Measurements from ENCODE around the gene CX3CR1.
"Not testable (repeated sequence)": the region's sequence is repeated elsewhere in the genome, so short reads cannot be mapped to it uniquely, and the experiment has no call there.

The CX3CR1 gene

DNA sequence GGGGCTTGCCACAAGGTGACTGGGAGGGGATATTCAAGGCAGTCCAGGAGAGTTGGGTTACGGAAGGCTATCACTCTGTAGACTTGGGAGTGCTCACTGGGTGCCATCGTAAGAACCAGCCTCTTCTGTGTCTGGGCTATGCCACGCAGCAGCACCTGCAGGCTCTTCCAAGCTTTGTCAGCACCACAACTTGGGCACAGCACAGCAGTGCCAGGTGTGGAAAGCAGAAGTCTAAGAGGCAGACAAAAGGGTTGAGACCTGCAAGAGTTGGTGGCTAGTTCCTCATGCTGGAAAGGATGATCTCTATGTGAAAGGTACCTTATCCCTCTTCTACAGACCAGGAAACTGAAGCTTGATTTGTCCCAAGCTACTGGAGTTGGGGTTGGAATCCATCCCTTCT lies 15.8 kb downstream of the CX3CR1 start:
- no peak for DNase-seq

DNA sequence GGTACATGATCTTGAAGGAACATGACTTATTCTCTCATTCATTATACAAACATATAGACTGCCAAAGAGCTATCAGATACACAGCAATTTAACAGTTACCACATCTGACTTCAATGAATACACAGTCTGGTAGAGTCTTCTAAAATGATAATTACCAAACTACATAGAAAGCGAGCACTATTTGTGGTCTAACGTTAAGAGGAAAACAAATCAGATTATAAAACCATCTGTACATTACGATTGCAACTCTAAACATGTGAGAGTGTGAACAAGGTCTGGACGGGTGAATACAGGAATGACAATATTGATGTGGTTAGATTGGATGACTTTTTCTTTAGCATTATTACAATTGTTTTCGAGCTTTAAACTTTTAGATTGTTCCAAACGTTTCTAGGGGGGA lies 16.3 kb downstream of the CX3CR1 start:
- no peak for DNase-seq

DNA sequence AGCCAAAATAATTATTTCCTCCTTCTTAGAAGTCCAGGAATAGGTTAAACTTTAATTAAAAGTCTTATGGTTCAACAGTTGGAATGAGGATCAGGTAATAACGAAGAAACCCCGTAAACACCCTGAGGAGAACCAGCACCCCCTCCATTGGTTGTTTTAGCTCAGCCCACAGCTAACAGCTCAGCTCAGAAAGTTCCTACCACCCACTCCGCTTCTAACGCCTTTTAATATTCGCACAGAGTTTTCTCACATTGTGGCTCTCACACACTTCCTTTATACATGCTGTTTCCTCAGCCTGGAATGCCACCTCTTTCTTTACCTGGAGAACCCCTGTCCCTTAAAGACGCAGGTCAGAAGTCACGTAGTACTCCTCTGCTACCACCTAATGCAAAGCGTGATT lies 17.0 kb downstream of the CX3CR1 start:
- no peak for DNase-seq

DNA sequence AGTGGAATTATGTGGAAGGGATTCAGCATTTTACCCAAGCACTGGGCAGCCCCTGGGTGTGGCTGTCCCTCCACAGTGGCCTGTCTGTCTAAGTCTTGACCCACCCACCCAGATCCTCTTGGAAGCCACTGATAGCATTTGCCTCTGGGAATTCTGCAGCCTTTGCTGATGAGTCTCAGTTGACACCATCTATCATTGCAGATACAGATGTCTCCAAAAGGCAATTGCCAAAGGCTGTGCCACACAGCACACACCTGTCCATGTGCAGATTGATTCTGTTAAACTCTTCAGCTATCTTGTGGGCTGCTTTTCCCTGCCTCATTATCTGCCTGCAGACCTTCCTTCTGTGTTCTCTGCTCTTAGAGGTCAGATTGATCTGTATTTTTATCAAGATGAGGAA lies 18.1 kb downstream of the CX3CR1 start:
- no peak for DNase-seq

DNA sequence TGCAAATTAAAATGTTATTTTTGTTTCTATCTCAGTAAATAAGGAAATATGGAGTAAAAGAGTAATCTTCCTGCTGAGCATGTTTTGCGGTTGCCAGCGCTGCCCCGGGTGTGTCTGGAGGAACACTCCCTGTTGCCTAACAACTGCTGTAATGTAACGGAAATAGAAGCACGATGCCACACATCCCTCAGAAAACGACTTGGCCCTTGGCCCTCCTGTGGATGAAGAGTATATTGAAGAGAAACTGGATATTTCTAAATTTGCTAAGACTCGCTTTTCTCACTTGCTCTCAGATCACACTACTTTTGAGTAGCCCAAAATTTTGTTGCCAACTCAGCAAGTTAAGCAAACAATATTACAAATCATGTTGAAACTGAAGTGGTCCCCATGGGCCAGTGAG lies 18.9 kb downstream of the CX3CR1 start:
- DNase-seq, result peak; percentile 14

DNA sequence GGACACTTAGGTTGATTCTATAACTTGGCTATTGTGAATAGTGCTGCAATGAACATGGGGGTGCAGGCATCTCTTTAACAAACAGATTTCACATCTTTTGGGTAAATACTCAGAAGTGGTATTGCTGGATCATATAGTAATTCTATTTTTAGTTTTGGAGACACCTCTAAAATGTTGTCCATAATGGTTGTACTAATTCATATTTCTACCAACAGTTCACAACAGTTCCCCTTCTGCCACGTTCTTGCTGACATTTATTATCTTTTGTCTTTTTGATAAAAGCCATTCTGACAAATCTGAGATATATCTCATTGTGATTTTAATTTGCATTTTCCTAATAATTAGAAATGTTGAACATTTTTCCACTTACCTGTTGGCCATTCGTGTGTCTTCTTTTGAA lies 19.5 kb downstream of the CX3CR1 start:
- no peak for DNase-seq

DNA sequence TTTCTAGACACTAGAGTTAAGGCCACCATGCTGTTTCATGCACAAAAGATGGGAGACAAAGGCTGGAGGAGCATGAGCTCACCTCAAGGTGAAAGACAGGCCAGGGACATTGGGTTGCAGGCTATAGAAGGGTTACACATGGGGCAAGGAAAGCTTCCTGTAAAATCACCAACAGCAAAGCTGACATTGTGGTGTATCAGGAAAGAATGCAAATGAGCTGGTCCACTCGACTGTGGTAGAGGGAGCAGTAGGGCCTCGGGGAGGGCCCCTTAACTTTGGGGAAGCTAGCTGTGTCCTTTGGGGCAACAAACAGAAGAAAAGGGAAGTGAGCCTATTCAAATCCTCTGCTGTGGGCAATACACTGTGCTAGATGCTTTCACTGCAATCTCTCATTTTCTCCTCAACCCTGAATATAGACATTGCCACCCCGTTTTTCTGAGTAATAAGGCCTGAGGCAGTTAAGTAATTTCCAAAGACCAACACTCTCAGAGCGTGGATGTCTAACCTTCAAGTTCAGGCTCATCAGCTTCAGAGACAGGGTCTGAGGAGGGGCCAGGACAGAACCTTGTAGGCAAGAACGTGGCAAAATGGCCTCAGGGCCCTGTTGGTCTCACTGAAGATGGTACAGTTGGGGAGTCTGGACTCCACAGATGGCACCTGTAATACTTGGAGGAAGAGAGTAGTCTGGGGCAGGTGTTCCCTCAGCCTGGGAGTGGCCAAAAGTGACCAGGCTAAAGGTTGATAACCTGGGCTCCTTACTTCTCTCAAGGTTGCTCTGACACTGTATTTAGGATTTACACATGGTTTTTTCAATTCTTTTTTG lies 24.1 kb downstream of the CX3CR1 start:
- DNase-seq, result peak; percentile 10

DNA sequence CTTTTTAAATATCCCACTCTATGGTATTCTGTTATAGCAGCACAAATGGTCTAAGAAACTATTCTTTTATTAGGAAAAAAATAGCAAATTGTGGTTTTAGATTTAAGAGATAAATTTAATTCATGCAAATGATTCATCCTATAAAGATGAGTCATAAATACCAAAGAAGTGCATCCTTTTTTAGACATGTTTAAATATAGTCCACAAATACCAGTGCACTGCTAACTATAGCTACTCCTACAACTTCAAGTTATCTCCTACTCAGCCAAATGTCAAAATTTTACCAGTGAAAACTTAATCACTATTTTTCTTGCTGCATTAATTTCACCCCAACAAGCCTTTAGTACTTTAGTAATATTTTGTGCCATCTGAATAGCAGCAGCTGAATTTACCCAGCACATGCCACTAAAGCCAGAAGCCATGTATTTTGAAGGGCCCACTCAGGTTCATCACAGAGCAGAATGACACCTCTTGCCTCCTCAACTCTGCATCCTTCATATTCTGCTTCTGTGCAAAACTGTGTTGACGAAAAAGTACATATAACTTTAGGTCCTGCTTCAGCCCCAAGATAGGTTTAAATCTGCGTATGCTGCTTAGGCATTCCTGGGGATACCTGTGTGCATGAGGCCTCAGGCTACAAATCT lies 24.9 kb downstream of the CX3CR1 start:
- DNase-seq, result no peak

DNA sequence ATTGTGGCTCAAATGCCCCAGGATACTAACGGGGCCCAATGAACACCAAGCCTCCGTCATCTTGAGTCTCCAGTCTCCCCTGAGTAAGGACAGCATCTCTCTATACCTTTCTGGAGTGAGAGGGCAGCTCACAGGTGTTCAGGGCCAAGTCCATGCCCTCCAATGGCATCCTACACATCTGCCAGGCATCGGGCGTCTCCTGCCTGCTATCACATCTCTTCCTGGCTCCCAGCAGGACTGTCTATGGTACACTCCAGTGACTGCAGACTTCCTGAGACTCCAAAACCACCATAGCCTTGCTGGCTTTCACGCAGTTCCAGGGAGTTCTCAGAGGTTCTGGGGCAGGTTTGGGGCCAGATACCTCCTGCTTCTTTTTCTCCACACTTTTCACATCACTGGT lies 28.3 kb downstream of the CX3CR1 start:
- DNase-seq, result no peak

DNA sequence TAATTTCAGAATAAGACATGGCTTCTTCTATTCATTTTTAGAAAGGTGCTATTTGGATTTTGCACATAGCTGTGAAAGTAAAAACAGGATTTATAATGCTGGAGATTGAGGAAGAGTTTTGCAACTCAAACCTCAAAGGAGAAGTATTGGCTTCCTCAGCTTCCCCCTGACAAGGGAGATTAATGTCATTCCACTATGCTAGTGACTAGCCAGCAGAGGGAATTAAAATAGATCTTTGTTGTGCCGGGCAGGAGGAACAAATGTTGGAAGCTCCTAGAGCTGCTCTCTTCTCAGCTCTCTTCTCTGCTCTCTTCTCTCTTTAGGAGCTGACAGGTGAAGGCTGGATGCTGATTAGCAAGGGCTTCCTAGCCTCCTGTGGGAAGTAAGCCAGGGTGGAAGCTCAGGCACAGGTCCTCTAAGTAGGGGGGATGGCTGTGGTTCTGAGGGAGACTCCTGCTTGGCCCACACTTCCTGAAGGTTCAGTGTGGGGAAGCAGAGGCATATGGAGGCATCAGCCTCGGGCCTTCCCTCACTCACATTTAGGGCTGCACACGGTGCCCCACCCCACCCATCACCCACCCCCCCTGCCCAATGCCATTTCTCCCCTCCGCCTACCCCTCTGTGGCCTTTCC lies 29.6 kb downstream of the CX3CR1 start:
- no peak for DNase-seq

DNA sequence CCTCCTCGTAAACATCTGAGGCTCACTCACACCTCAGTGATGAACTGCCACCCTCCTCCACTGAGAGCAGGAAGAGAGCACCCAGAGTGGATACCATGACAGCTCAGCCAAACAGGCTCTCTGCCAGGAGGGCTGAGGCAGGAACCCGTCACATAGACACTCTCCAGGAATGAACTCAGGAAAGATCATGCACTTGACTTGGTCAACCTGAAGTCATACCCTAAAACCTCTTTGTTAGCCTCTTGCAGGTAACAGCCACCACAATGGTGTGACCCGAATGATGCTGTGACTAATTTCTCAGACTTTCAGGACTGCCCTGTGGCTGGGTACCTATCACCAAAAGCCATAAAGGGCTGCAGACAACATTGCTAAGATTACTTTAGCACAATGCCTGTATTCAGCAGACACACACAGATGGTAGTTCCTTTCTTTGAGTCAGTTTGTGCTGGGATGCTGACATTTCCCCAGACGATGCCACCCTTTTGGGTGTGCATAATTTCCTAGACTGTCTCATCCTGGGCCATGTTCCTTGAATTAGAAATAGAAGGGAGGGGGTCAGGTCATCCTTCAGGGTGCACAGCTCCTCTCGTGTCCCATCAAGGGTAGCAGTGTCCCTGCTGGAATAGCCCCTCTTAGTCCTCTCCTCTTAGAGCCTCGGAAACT lies 30.3 kb downstream of the CX3CR1 start:
- DNase-seq, result no peak

DNA sequence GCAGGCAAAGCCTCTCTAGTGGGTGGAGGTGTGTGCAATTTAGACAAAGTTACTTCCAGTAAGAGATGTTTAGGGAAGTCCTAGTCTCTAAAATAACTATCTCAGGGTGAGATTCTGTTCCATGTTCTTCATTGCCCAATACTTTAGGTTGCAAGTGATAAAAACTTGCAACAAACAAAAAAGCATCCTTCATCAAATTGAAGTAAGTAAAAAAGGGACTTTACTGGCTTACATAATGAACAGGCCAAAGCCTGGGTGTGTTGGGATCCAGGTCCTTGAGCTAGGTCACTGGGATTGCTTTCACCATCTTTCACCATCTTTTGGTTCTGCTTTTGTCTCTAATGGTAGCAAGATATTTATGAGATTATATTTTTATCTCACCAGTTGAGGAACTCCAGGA lies 38.3 kb downstream of the CX3CR1 start:
- DNase-seq, result no peak

DNA sequence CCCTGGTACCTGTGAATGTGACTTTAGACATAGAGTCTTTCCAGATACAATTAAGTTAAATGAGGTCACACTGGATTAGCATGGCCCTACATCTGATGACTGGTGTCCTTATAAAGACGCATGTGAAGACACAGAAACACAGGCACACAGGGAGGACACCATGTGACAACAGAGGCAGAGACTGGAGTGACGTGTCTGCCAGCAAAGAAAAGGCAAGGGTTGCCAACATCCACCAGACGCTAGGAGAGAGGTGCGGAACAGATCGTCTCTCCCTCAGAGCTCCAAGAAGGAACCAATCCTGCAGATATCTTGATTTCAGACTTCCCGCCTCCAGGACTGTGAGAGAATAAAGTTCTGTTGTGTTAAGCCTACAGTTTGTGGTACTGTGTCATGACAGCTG lies 42.8 kb downstream of the CX3CR1 start:
- no peak for DNase-seq

DNA sequence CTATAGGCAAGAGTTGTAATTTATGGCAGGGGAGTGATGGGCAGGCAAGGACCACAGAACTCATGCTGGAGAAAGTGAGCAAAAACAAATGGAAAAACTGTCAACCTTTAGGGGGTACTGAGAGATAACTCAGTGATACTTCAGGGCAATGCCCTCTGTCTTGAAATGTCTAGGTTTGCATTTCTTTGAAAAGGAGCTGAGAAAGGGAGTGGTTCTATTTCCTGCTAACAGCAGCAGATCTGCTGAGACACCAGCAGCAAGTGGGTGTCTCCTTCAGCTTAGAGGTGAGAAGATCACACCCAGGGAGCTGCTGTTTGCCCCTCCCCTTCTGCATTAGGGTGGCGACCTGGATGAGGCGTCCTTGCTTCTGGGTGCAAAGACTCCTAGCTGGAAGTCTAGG lies 45.2 kb downstream of the CX3CR1 start:
- DNase-seq, result no peak

DNA sequence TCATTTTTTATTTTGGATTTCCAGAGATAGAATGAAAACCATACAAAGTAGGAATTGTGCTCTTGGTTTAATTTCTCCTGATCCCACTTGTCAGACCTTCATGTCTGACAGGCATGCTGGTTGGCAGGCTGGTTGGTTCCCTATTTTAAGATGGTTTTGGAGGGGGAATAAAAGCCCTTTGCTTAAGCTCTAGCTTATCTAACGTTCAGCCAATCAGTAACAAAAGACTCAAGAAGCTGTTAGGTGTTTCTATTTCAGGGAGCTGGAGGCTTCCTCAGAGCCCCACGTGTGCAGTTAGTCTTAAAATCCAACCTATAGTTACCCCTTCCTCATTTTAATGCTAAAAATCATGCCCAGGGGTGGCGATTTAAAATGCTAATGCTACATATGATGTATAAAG lies 47.0 kb downstream of the CX3CR1 start:
- DNase-seq, result no peak

DNA sequence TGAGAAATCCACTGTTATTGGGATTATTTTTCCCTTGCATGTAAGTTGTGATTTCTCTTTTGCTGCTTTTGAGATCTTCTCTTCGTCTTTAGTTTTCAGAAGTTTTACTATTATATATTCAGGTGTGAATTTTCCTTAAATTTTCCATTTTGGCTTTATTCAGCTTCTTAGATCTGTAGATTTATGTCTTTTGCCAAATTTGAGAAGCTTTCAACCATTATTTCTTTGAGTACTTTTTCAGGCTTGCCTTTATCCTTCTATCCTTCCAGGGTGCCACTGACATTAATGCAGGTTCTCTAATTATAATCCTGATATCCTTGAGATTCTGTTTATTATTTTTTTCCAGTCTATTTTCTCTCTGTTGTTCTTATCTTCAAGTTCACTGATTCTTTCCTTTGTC lies 49.4 kb downstream of the CX3CR1 start:
- DNase-seq, result no peak

DNA sequence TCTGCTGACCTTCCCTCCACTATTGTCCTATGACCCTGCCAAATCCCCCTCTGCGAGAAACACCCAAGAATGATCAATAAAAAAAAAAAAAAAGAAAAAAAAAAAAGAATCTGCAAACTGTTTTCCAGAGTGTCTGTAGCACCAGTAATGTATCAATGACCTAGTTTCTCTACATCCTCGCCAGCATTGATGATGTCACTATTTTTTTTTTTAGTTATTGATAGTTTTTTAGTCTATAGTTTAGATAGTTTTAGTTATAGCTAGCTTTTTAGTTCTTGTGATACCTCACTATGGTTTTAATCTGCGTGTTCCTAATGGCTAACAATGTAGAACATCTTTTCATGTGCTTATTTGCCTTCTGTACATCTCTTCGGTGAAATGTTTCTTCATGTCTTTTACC lies 51.3 kb downstream of the CX3CR1 start:
- no peak for DNase-seq

DNA sequence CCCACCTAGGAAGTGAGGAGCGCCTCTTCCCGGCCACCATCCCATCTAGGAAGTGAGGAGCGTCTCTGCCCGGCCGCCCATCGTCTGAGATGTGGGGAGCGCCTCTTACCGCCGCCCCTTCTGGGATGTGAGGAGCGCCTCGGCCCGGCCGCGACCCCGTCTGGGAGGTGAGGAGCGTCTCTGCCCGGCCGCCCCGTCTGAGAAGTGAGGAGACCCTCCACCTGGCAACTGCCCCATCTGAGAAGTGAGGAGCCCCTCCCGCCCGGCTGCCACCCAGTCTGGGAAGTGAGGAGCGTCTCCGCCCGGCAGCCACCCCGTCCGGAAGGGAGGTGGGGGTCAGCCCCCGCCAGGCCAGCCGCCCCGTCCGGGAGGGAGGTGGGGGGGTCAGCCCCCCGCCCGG lies 52.2 kb downstream of the CX3CR1 start:
- not testable (repeated sequence) for DNase-seq

DNA sequence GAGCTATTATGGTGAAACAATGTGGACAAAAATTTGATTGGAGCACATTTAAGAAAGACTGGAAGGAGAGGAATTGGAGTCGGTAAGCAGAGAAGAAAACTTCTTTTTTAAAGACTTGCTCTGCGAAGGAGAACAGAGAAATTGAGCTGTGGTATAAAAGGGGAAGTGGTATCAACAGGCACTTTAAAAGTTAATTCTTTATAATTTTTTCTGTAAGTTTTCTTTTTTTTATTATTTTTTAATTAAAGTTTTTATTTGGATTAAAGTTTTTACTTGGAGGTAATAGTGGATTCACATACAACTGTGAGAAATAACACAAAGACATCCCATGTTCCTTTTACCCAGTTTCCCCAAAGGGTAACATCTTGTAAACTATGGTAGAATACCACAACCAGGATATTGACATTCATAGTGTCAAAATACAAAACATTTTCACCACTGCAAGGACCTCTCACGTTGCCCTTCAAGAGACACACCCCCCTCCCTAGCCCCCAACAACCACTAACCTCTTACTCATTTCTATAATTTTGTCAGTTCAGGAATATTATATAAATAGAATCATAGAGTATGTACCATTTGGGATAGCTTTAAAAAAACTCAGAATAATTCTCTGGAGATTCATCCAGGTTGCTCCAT lies 53.6 kb downstream of the CX3CR1 start:
- DNase-seq, result no peak

DNA sequence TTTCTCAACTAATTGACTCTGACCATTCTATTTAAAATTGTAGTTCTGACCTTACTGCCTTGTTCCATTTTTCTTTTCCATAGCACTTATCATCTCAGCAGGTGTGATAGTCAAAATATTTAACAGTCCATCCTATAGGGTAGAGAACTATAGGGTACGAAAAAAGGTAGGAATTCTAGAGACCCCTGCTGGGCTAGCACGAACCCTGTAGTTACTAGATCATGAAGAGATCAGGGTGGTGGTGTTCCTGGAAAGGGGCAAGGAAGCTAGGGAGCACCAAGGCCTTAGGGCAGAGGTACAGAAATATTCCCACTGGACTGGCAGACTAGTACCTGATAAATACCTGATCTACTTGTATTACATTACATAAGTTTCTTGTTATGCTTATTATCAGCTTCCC lies 55.5 kb downstream of the CX3CR1 start:
- no peak for DNase-seq

DNA sequence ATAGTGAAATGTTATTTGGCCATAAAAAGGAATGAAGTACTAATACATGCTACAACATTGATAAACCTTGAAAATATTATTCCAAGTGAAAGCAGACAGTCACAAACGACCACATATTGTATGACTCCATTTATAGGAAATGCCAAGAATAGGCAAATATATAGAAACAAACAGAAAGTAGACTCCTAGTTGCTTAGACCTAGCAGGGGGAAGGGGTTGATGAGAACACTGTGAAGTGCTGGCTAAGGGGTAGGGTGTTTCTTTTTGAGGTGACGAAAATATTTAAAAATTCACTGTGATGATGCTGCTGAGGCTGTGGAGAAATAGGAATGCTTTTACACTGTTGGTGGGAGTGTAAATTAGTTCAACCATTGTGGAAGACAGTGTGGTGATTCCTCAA lies 56.9 kb downstream of the CX3CR1 start:
- no peak for DNase-seq

DNA sequence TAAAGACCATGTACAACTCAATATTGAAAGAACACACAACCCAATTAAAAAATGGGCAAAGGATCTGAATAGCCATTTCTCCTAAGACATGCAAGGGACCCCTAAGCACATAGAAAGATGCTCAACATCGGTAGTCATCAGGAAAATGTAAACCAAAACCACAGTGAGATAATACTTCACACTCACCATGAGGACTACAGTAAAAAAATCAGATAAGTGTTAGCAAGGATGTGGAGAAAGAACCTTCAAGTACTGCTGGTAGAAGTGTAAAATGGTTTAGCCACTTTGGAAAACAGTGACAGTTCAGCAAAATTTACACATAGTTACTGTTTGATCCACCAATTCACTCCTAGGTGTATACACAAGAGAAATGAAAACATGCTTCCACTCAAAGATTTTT lies 57.4 kb downstream of the CX3CR1 start:
- DNase-seq, result no peak

DNA sequence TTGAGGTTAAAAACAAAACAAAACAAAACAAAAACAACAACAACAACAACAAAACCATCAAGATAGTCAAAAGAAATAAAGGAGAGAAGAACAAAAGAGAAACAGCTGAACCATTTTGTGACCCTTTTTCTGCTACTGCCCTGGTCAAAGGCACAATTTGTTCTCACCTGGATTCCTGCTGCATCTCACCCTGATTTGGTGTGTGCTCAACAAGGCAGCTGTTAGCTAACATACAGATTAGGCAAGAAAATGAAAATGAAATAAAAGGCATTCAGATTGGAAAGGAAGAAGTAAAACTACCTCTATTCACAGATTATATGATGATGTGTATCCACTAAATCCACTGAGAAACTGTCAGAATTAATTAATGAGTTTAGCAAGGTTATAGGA lies 58.7 kb downstream of the CX3CR1 start:
- DNase-seq, result no peak

Measured in NCI-H1694 treated with DMSO at 0.1 percent for 48 hours (cell line).